Liver (tissue), 3 donors: ENCODE results near the gene SOBP.

ENCODE experiments used
- HNF4A ChIP-seq, 2 donors: conservative IDR thresholded peaks; 2 replicates each; pipeline ENCODE4 v1.6.1; 2016; ENCODE audit warnings: antibody characterized with exemption in 2 of 2, mild to moderate bottlenecking in 2 of 2
- REST ChIP-seq: IDR thresholded peaks from 2 replicates; pipeline ENCODE4 v1.6.1; 2016; ENCODE audit warnings: antibody characterized with exemption, mild to moderate bottlenecking
- TAF1 ChIP-seq: conservative IDR thresholded peaks from 2 replicates; pipeline ENCODE4 v1.6.1; 2016; ENCODE audit warnings: antibody characterized with exemption, mild to moderate bottlenecking
- TF ChIP-seq, protein P1 (sequence below): fragments of 150-350 bp; IDR thresholded peaks from 2 replicates; pipeline ENCODE4 v1.5.1; 2017; ENCODE audit warnings: improper control_type of control experiment, low read depth, low read length; ENCODE audit not compliant: missing input control
- donor health status: healthy.
- donor health status: healthy.

DNA sequence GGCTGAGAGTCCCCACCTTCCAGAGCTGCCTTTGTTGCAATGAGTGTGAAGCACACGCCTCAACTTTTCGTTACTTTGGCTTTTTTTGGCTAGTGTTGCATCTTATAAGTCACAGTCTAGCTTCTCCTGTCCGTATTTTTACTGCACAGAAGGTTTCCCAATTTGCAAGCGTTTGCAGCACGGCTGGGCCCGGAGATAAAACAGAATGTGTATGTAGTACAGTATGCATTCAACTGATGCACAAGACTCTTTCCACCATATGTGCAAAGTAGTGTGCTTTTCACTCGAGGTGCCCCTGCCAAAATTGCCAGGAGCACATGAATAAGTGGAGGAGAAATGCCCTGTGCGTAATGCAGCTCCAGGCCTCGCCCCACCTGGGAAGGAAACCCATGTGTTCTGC lies 79.6 kb downstream of the SOBP start:
- TF ChIP-seq TAF1: no peak
- TF ChIP-seq, protein P1, sequence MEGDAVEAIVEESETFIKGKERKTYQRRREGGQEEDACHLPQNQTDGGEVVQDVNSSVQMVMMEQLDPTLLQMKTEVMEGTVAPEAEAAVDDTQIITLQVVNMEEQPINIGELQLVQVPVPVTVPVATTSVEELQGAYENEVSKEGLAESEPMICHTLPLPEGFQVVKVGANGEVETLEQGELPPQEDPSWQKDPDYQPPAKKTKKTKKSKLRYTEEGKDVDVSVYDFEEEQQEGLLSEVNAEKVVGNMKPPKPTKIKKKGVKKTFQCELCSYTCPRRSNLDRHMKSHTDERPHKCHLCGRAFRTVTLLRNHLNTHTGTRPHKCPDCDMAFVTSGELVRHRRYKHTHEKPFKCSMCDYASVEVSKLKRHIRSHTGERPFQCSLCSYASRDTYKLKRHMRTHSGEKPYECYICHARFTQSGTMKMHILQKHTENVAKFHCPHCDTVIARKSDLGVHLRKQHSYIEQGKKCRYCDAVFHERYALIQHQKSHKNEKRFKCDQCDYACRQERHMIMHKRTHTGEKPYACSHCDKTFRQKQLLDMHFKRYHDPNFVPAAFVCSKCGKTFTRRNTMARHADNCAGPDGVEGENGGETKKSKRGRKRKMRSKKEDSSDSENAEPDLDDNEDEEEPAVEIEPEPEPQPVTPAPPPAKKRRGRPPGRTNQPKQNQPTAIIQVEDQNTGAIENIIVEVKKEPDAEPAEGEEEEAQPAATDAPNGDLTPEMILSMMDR: no peak
- no peak for TF ChIP-seq HNF4A (conservative IDR thresholded peaks at IDR 0.05)
- TF ChIP-seq REST: no peak
